VCaP (cell line): ENCODE results near the gene MLLT3.

Experiments used
- H3K27ac ChIP-seq: fragments of 450-650 bp; 2 replicates; pipeline ENCODE4 v1.5.1; 2017
- CTCF ChIP-seq: fragments of 450-650 bp; conservative IDR thresholded peaks from 2 replicates; pipeline ENCODE4 v1.5.1; 2017; ENCODE audit warnings: mild to moderate bottlenecking, moderate library complexity

The MLLT3 gene

DNA sequence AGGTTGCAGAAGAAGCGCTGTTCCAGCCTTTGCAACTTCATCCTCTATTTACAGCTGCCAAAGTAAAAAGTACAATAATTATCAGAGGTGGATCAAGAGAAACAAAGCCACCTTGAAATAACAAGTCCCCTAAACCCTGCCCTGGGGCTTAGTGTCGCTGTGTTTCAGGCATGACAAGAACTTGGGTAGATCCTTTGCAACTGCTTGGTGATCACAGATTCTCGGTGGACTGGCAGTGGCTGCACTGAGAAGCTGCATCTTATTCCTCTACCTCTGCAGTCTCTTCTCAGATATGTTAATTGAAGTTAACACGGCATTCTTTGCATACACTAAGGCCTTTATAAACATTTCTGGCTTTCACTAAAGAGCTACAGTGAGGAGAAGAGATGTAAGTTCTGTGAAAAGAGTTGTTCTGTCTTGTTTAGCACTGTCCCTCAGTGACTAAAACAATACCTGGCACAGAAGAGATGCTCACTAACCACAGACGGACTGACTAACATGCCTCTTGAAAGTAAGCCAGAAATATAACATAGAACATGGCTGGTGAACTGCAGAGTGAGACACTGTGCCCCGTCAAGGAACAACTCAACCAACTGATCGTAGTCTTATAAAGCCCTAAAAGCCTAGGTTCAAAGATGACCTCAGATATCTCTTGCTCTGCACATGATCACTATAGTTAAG lies 144.2 kb downstream of the MLLT3 start:
- H3K27ac ChIP-seq, result no peak overlapping the region
- TF ChIP-seq CTCF, result no peak

GRCh38 chr9:20476912-20477521 lies 145.3 kb downstream of the MLLT3 start:
- TF ChIP-seq CTCF, result no peak
- H3K27ac ChIP-seq, result no peak overlapping the region

- no peak for TF ChIP-seq CTCF
- H3K27ac ChIP-seq, result no peak overlapping the region
These were observed 147.8 kb downstream of the MLLT3 start for GRCh38 chr9:20474496-20474895.

DNA sequence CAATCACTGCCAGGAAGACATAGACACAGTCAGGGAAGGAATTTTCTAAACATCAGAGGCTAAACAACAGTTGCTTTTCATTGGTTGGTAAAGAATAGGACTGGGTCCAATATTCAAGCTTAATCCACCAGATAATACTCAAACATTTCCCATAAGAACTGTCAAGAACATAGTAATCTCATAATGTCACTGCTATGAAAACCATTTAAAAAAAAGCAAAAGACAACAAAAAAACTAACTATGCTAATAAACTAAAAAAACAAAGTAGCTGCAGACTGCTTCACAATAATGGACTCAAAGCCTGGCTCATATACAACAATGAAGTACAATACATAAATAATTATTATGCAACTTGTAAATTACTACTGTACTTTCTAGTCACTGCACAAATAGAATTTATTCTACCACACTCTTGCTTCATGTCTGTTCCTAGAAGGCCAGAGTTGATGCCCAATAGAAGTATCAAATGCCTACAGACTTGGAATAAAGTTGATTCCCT lies 148.7 kb downstream of the MLLT3 start:
- no peak for TF ChIP-seq CTCF
- no peak overlapping the region for H3K27ac ChIP-seq

GRCh38 chr9:20472342-20473045 lies 149.8 kb downstream of the MLLT3 start:
- no peak for TF ChIP-seq CTCF
- H3K27ac ChIP-seq, result no peak overlapping the region

DNA sequence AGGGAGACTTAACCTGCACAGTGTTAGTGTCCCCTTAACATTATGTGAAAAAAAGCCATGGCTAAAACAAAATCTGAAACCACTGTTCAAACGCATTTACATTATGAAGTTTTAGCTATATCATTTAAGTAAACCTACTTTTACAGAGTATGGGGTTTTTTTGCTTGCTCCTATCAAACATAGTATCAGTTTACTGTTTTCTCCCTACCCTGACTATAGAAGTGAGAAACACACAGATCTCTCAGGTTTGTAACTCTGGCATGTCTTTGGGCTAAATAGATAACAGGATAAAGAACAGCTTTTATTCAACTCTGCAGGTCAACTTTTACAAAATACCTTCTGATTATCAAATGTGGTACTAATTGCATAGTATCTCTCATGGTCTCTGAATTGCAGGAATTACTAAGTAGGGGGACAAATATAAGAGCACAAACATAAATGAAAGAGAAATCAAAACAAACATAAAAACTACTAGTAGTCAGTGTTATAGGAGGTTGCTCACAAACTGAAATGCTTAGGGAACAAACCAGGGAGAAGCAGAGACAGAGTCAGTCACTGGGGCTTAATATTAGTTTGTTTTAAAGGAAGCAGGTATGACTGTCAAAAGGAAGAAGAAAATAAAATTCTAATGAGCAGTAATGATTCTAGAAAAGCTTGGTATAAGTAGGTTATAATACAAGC lies 155.8 kb downstream of the MLLT3 start:
- TF ChIP-seq CTCF, result no peak

DNA sequence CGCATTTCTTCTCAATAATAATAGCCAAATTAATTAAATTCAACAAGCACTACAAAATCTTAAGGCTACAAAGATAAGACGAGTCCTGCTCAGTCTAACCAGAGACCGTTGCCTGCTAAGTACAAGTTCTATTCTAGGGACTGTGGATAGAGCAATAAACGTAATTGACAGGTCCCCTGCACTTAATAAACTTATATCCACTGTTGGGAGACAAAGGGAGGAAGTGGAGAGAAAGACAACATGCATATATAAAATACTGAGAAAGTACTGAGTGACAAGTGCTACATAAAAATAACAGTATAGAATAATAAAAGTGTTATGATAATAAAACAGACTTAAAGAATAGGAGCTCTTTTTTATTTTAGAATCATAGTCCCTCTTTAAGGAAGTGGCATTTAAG lies 158.1 kb downstream of the MLLT3 start:
- no peak overlapping the region for H3K27ac ChIP-seq
- TF ChIP-seq CTCF, result no peak

More for the DNA sequence above, 155.8 kb downstream of the MLLT3 start:
- no peak overlapping the region for H3K27ac ChIP-seq
